ENCODE results near the gene RTL10. TPM values are rescaled to one million over a fixed set of nuclear protein-coding genes. Genes with fewer than 3 reads are reported as not detected.
"Not testable (repeated sequence)": the region's sequence is repeated elsewhere in the genome, so short reads cannot be mapped to it uniquely, and the experiment has no call there.

The RTL10 gene
- total RNA-seq, 2 experiments from 2014 or later = 11.5 to 13.5 TPM

- no peak overlapping the region for H3K27ac Mint-ChIP-seq
- no peaks in the 10 kb centered on the region for H3K9me3 Mint-ChIP-seq
- H3K27me3 Mint-ChIP-seq = no peaks in the 10 kb centered on the region
- peaks cover 12% of the 10 kb centered on the region for H3K4me1 Mint-ChIP-seq (ENCODE audit: low read depth)
- no peak overlapping the region for H3K4me3 Mint-ChIP-seq
- H3K36me3 Mint-ChIP-seq = peaks cover 13% of the 10 kb centered on the region
- CTCF ChIA-PET = interaction anchor here (1.2 kb wide), 1 partner anchor 11 kb away, joined by 3 read pairs; no protein-coding TSS in a partner anchor
- intact Hi-C loops (cut with micrococcal nuclease) = no loop called here
- DNase-seq = no peak
- POLR2A ChIA-PET = no interaction called here
Measured at GRCh38 chr22:19843107-19843856, 11.4 kb downstream of the RTL10 start.

- H3K9me3 Mint-ChIP-seq = no peaks in the 10 kb centered on the region
- intact Hi-C loops (cut with micrococcal nuclease) = no loop called here
- no peaks in the 10 kb centered on the region for H3K27me3 Mint-ChIP-seq
- H3K27ac Mint-ChIP-seq = no peak overlapping the region
- DNase-seq = no peak
- peaks cover 8% of the 10 kb centered on the region for H3K36me3 Mint-ChIP-seq
- peaks cover 12% of the 10 kb centered on the region for H3K4me1 Mint-ChIP-seq (ENCODE audit: low read depth)
- CTCF ChIA-PET = interaction anchor here (1.2 kb wide), 1 partner anchor 10 kb away, joined by 3 read pairs; no protein-coding TSS in a partner anchor
- H3K4me3 Mint-ChIP-seq = no peak overlapping the region
- POLR2A ChIA-PET = no interaction called here
Measured at GRCh38 chr22:19842393-19843106, 12.1 kb downstream of the RTL10 start.

GRCh38 chr22:19841641-19842392 is 12.9 kb downstream of the RTL10 start:
- intact Hi-C loops (cut with micrococcal nuclease) = no loop called here
- Mint-ChIP-seq H3K4me3 (no peak overlapping the region), H3K9me3 (no peaks in the 10 kb centered on the region), H3K36me3 (peaks cover 4% of the 10 kb centered on the region), H3K27me3 (no peaks in the 10 kb centered on the region), H3K27ac (no peak overlapping the region), H3K4me1 (ENCODE audit: low read depth) (peaks cover 12% of the 10 kb centered on the region)
- DNase-seq = no peak
- POLR2A ChIA-PET = no interaction called here
- CTCF ChIA-PET = interaction anchor here (0.6 to 1.2 kb wide), 2 partner anchors 9 to 111 kb away, joined by 3 read pairs; no protein-coding TSS in a partner anchor

GRCh38 chr22:19840955-19841640 is 13.6 kb downstream of the RTL10 start:
- Mint-ChIP-seq H3K36me3 (peaks cover 4% of the 10 kb centered on the region), H3K27me3 (no peaks in the 10 kb centered on the region), H3K27ac (no peak overlapping the region), H3K4me1 (ENCODE audit: low read depth) (peaks cover 14% of the 10 kb centered on the region), H3K4me3 (no peak overlapping the region), H3K9me3 (no peaks in the 10 kb centered on the region)
- DNase-seq = no peak
- ChIA-PET CTCF (interaction anchor here (0.6 kb wide), 1 partner anchor 110 kb away, joined by 3 read pairs; no protein-coding TSS in a partner anchor), POLR2A (no interaction called here)
- intact Hi-C loops (cut with micrococcal nuclease) = no loop called here

- peaks cover 11% of the 10 kb centered on the region for H3K4me1 Mint-ChIP-seq (ENCODE audit: low read depth)
- CTCF ChIA-PET = interaction anchor here (1.6 kb wide), 1 partner anchor 70 kb away, joined by 4 read pairs; no protein-coding TSS in a partner anchor
Measured at GRCh38 chr22:19840059-19840458, 14.6 kb downstream of the RTL10 start.

GRCh38 chr22:19837915-19838314 is 16.8 kb downstream of the RTL10 start:
- intact Hi-C loops (cut with micrococcal nuclease) = no loop called here
- H3K27me3 Mint-ChIP-seq = no peaks in the 10 kb centered on the region
- ChIA-PET CTCF (no interaction called here), POLR2A (no interaction called here)
- DNase-seq = no peak
- H3K4me3 Mint-ChIP-seq = no peak overlapping the region
- no peaks in the 10 kb centered on the region for H3K9me3 Mint-ChIP-seq
- no peaks in the 10 kb centered on the region for H3K36me3 Mint-ChIP-seq
- H3K27ac Mint-ChIP-seq = no peak overlapping the region
- H3K4me1 Mint-ChIP-seq (ENCODE audit: low read depth) = peaks cover 7% of the 10 kb centered on the region

More at GRCh38 chr22:19840059-19840458, 14.6 kb downstream of the RTL10 start:
- POLR2A ChIA-PET = no interaction called here
- intact Hi-C loops (cut with micrococcal nuclease) = no loop called here
- no peak overlapping the region for H3K4me3 Mint-ChIP-seq
- no peaks in the 10 kb centered on the region for H3K27me3 Mint-ChIP-seq
- no peaks in the 10 kb centered on the region for H3K36me3 Mint-ChIP-seq
- no peak overlapping the region for H3K27ac Mint-ChIP-seq
- no peaks in the 10 kb centered on the region for H3K9me3 Mint-ChIP-seq
- DNase-seq = no peak

- POLR2A ChIA-PET = no interaction called here
- H3K27me3 Mint-ChIP-seq = no peaks in the 10 kb centered on the region
- DNase-seq = no peak
- H3K4me3 Mint-ChIP-seq = no peak overlapping the region
- peaks cover 7% of the 10 kb centered on the region for H3K4me1 Mint-ChIP-seq (ENCODE audit: low read depth)
- intact Hi-C loops (cut with micrococcal nuclease) = no loop called here
- H3K36me3 Mint-ChIP-seq = no peaks in the 10 kb centered on the region
- H3K27ac Mint-ChIP-seq = no peak overlapping the region
- no peaks in the 10 kb centered on the region for H3K9me3 Mint-ChIP-seq
- CTCF ChIA-PET = interaction anchor here (1.0 to 1.5 kb wide), 2 partner anchors 74 to 106 kb away, joined by 4 to 5 read pairs; no protein-coding TSS in a partner anchor
Measured at GRCh38 chr22:19836512-19836911, 18.2 kb downstream of the RTL10 start.

- Mint-ChIP-seq H3K9me3 (no peaks in the 10 kb centered on the region), H3K36me3 (no peaks in the 10 kb centered on the region), H3K4me3 (no peak overlapping the region), H3K27ac (no peak overlapping the region), H3K4me1 (ENCODE audit: low read depth) (peaks cover 7% of the 10 kb centered on the region), H3K27me3 (no peaks in the 10 kb centered on the region)
- CTCF ChIA-PET = interaction anchor here (0.7 to 1.2 kb wide), 2 partner anchors 76 to 129 kb away, joined by 3 to 4 read pairs; no protein-coding TSS in a partner anchor
- POLR2A ChIA-PET = no interaction called here
- DNase-seq = no peak
- intact Hi-C loops (cut with micrococcal nuclease) = no loop called here
Measured at GRCh38 chr22:19834599-19834998, 20.1 kb downstream of the RTL10 start.

- H3K9me3 Mint-ChIP-seq; H3K4me1 Mint-ChIP-seq (ENCODE audit: low read depth); H3K27me3 Mint-ChIP-seq; H3K27ac Mint-ChIP-seq; intact Hi-C loops (cut with micrococcal nuclease); H3K36me3 Mint-ChIP-seq; DNase-seq; H3K4me3 Mint-ChIP-seq; POLR2A ChIA-PET: not testable (repeated sequence)
- CTCF ChIA-PET = interaction anchor here (1.1 to 1.3 kb wide), 2 partner anchors 9 to 77 kb away, joined by 3 to 6 read pairs; no protein-coding TSS in a partner anchor
Measured at GRCh38 chr22:19833327-19833726, 21.3 kb downstream of the RTL10 start.

- intact Hi-C loops (cut with micrococcal nuclease) = no loop called here
- Mint-ChIP-seq H3K27me3 (no peaks in the 10 kb centered on the region), H3K4me1 (ENCODE audit: low read depth) (peaks cover 7% of the 10 kb centered on the region), H3K4me3 (no peak overlapping the region), H3K27ac (no peak overlapping the region), H3K9me3 (no peaks in the 10 kb centered on the region), H3K36me3 (no peaks in the 10 kb centered on the region)
- ChIA-PET POLR2A (no interaction called here), CTCF (interaction anchor here (1.1 to 1.3 kb wide), 2 partner anchors 10 to 78 kb away, joined by 3 to 6 read pairs; no protein-coding TSS in a partner anchor)
- no peak for DNase-seq
Measured at GRCh38 chr22:19832476-19833108, 22.1 kb downstream of the RTL10 start.

GRCh38 chr22:19831979-19832378 is 22.7 kb downstream of the RTL10 start:
- DNase-seq; intact Hi-C loops (cut with micrococcal nuclease); H3K4me1 Mint-ChIP-seq (ENCODE audit: low read depth); H3K36me3 Mint-ChIP-seq; H3K27ac Mint-ChIP-seq; H3K4me3 Mint-ChIP-seq; POLR2A ChIA-PET; H3K9me3 Mint-ChIP-seq; H3K27me3 Mint-ChIP-seq: not testable (repeated sequence)
- CTCF ChIA-PET = interaction anchor here (0.6 to 1.3 kb wide), 2 partner anchors 11 to 78 kb away, joined by 3 to 4 read pairs; no protein-coding TSS in a partner anchor
